ENCODE data around the gene NDUFAF8.

NDUFAF8 gene

GRCh38 chr17:81248649-81249048 is 9.5 kb downstream of the NDUFAF8 start:
- TF ChIP-seq REST (IDR thresholded peaks at IDR 0.05; ENCODE audit: insufficient read depth in 1 of 2, low read depth in 2 of 2, low read length in 2 of 2), result no peak
- no peak for TF ChIP-seq TAF1 (IDR thresholded peaks at IDR 0.05; ENCODE audit: borderline replicate concordance, insufficient read depth, low read length)
- TF ChIP-seq FOXP2 (optimal IDR thresholded peaks at IDR 0.05; ENCODE audit: borderline replicate concordance, extremely low read depth, extremely low read length, insufficient read depth), result no peak
- no peak for TF ChIP-seq POLR2AphosphoS5 (IDR thresholded peaks at IDR 0.05; ENCODE audit: low read depth, low read length)
- no peak for TF ChIP-seq SIN3A (IDR thresholded peaks at IDR 0.05; ENCODE audit: borderline replicate concordance, insufficient read depth, low read length)

GRCh38 chr17:81249223-81250040 is 10.3 kb downstream of the NDUFAF8 start:
- TF ChIP-seq REST (IDR thresholded peaks at IDR 0.05; ENCODE audit: insufficient read depth in 1 of 2, low read depth in 2 of 2, low read length in 2 of 2), result no peak

GRCh38 chr17:81250286-81251093 is 11.4 kb downstream of the NDUFAF8 start:
- TF ChIP-seq SIN3A (IDR thresholded peaks at IDR 0.05; ENCODE audit: borderline replicate concordance, insufficient read depth, low read length), result no peak
- no peak for TF ChIP-seq FOXP2 (optimal IDR thresholded peaks at IDR 0.05; ENCODE audit: borderline replicate concordance, extremely low read depth, extremely low read length, insufficient read depth)

- TF ChIP-seq POLR2AphosphoS5 (IDR thresholded peaks at IDR 0.05; ENCODE audit: low read depth, low read length) (no peak), SIN3A (IDR thresholded peaks at IDR 0.05; ENCODE audit: borderline replicate concordance, insufficient read depth, low read length) (no peak), REST (IDR thresholded peaks at IDR 0.05; ENCODE audit: insufficient read depth in 1 of 2, low read depth in 2 of 2, low read length in 2 of 2) (no peak), FOXP2 (optimal IDR thresholded peaks at IDR 0.05; ENCODE audit: borderline replicate concordance, extremely low read depth, extremely low read length, insufficient read depth) (no peak), TAF1 (IDR thresholded peaks at IDR 0.05; ENCODE audit: borderline replicate concordance, insufficient read depth, low read length) (no peak)
Observed at GRCh38 chr17:81251094-81251708, 12.1 kb downstream of the NDUFAF8 start.

GRCh38 chr17:81251709-81252301 is 12.7 kb downstream of the NDUFAF8 start:
- TF ChIP-seq SIN3A (IDR thresholded peaks at IDR 0.05; ENCODE audit: borderline replicate concordance, insufficient read depth, low read length) (no peak), FOXP2 (optimal IDR thresholded peaks at IDR 0.05; ENCODE audit: borderline replicate concordance, extremely low read depth, extremely low read length, insufficient read depth) (no peak), POLR2AphosphoS5 (IDR thresholded peaks at IDR 0.05; ENCODE audit: low read depth, low read length) (no peak), REST (IDR thresholded peaks at IDR 0.05; ENCODE audit: insufficient read depth in 1 of 2, low read depth in 2 of 2, low read length in 2 of 2) (no peak), TAF1 (IDR thresholded peaks at IDR 0.05; ENCODE audit: borderline replicate concordance, insufficient read depth, low read length) (no peak)
